GM23338 (cell line): Measurements from ENCODE around the gene PPP1R2. TPM values are rescaled to one million over a fixed set of nuclear protein-coding genes. Genes with fewer than 3 reads are reported as not detected.

Experiments
- polyA plus RNA-seq: library from polyadenylated mRNA; unstranded; fragments of >200 nt; fragmentation: Nextera tagmentation; extraction: Ambion mirVana; gene quantifications from 2 replicates; pipeline ENCODE4 v1.2.1, GENCODE V29; 2016
- small RNA-seq: library from RNA; depleted of rRNA; stranded (forward); fragments of <200 nt; gene quantifications from one replicate; pipeline ENCODE3, GENCODE V24; 2014; ENCODE audit warnings: low replicate concordance
- total RNA-seq: library from RNA; depleted of rRNA; stranded (reverse); fragments of >200 nt; shearing (Covaris generic); gene quantifications from 2 replicates; pipeline ENCODE4 v1.2.3, GENCODE V29; 2014; rRNA removed

The PPP1R2 gene
- total and polyA plus RNA-seq, 2 experiments from 2014 or later = 45.9 to 46.8 TPM

Small RNAs within 50 kb of the gene (small RNA-seq; reads per million reads assigned to genes)
- gene RN7SL73P = not detected
- not detected for gene RNU6ATAC24P

Other genes starting within 250 kb of the PPP1R2 start
- gene ACAP2, start 100.3 kb downstream of the PPP1R2 start, total RNA-seq = 45.6 and 74.6 TPM in 2 replicates
- gene ACAP2, start 100.3 kb downstream of the PPP1R2 start, polyA plus RNA-seq = 102 and 104 TPM in 2 replicates
- gene APOD, start 40.6 kb upstream of the PPP1R2 start, total RNA-seq = not detected in 2 replicates
- gene APOD, start 40.6 kb upstream of the PPP1R2 start, polyA plus RNA-seq = not detected in 2 replicates
- gene MUC20, start 177.7 kb upstream of the PPP1R2 start, total RNA-seq = 0.12 TPM in 1 of 2 replicates, not detected in the other
- gene MUC20, start 177.7 kb upstream of the PPP1R2 start, polyA plus RNA-seq = 0.29 TPM in 1 of 2 replicates, not detected in the other